BJ (cell line): ENCODE measurements around the gene SLAIN2. TPM values are rescaled to one million over a fixed set of nuclear protein-coding genes. Genes with fewer than 3 reads are reported as not detected.

Experiments used
- CTCF ChIA-PET: fragments of 350-600 bp; formaldehyde crosslinking; extraction: SDS; loops from one replicate; lab custom pipeline; 2021; ENCODE audit warnings: antibody characterized with exemption, inconsistent platforms; lab: Yijun Ruan, JAX
- POLR2A ChIA-PET: fragments of 300-600 bp; sonication (Branson Sonifier 250); formaldehyde crosslinking; extraction: SDS; loops from one replicate; lab custom pipeline; 2021; ENCODE audit warnings: antibody characterized with exemption; lab: Charles Lee
- DNase-seq: peaks from one replicate; pipeline ENCODE4 v3.0.0-alpha.2; 2011; ENCODE audit warnings: low read depth
- H3K27me3 ChIP-seq: 2 replicates; pipeline ENCODE4 v1.6.0; 2011; ENCODE audit warnings: low read length; ENCODE audit not compliant: control insufficient read depth, insufficient read depth
- H3K36me3 ChIP-seq: 2 replicates; pipeline ENCODE4 v1.5.1; 2011; ENCODE audit warnings: low read length; ENCODE audit not compliant: control insufficient read depth, insufficient read depth
- H3K4me3 ChIP-seq: 2 replicates; pipeline ENCODE4 v1.5.1; 2011; ENCODE audit warnings: low read depth, mild to moderate bottlenecking, control low read depth, low read length
- CTCF ChIP-seq: IDR thresholded peaks from 2 replicates; pipeline ENCODE4 v1.5.1; 2011; ENCODE audit warnings: low read depth, mild to moderate bottlenecking, control low read depth, inconsistent platforms, low read length, moderate library complexity; ENCODE audit not compliant: insufficient read depth
- polyA plus RNA-seq: library from polyadenylated mRNA; depleted of rRNA; stranded (reverse); fragments of >200 nt; gene quantifications from 2 replicates; pipeline ENCODE4 v1.2.3, GENCODE V29; 2011

Gene SLAIN2
- polyA plus RNA-seq, 1 experiment: 25.5 TPM

- no peak overlapping the region for H3K4me3 ChIP-seq
- no peak for DNase-seq
- ChIA-PET POLR2A (no interaction called here), CTCF (interaction anchor here (0.7 to 1.2 kb wide), 3 partner anchors 11 to 31 kb away, joined by 3 read pairs; no protein-coding TSS in a partner anchor)
- H3K27me3 ChIP-seq: no peaks in the 10 kb centered on the region
- TF ChIP-seq CTCF: no peak
- H3K36me3 ChIP-seq: no peaks in the 10 kb centered on the region
Observed at GRCh38 chr4:48372272-48372671, 30.9 kb downstream of the SLAIN2 start.

GRCh38 chr4:48375651-48376304, 34.4 kb downstream of the SLAIN2 start:
- DNase-seq: no peak
- Histone ChIP-seq H3K4me3 (no peak overlapping the region), H3K27me3 (no peaks in the 10 kb centered on the region), H3K36me3 (peaks cover 2% of the 10 kb centered on the region; the same call in 1 of the 2 replicates)
- POLR2A ChIA-PET: no interaction called here
- TF ChIP-seq CTCF: no peak
- CTCF ChIA-PET: interaction anchor here (1.0 to 1.5 kb wide), 2 partner anchors 10 to 15 kb away, joined by 3 read pairs; no protein-coding TSS in a partner anchor

- Histone ChIP-seq H3K27me3 (no peaks in the 10 kb centered on the region), H3K36me3 (peaks cover 3% of the 10 kb centered on the region; the same call in 1 of the 2 replicates), H3K4me3 (no peak overlapping the region)
- DNase-seq: no peak
- CTCF ChIA-PET: no interaction called here
- POLR2A ChIA-PET: no interaction called here
- no peak for TF ChIP-seq CTCF
Observed at GRCh38 chr4:48379587-48380180, 38.4 kb downstream of the SLAIN2 start.

GRCh38 chr4:48380583-48381167, 39.3 kb downstream of the SLAIN2 start:
- Histone ChIP-seq H3K4me3 (no peak overlapping the region), H3K27me3 (no peaks in the 10 kb centered on the region), H3K36me3 (peaks cover 3% of the 10 kb centered on the region; the same call in 1 of the 2 replicates)
- TF ChIP-seq CTCF: no peak
- ChIA-PET POLR2A (no interaction called here), CTCF (interaction anchor here (0.7 kb wide), 1 partner anchor 491 kb away, joined by 3 read pairs; no protein-coding TSS in a partner anchor)
- DNase-seq: no peak

- H3K27me3 ChIP-seq: no peaks in the 10 kb centered on the region
- peak; percentile 49 for DNase-seq
- H3K36me3 ChIP-seq: peaks cover 2% of the 10 kb centered on the region; the same call in 1 of the 2 replicates
- no peak overlapping the region for H3K4me3 ChIP-seq
- POLR2A ChIA-PET: no interaction called here
- TF ChIP-seq CTCF: no peak
- CTCF ChIA-PET: no interaction called here
Observed at GRCh38 chr4:48388525-48389154, 47.3 kb downstream of the SLAIN2 start.
